HG03558 (cell line): ENCODE measurements around the gene LYZL4.

Experiments
- ATAC-seq: cut with Tn5 transposase; IDR thresholded peaks from one replicate; pipeline ENCODE4 v1.9.1; 2021; ENCODE audit warnings: moderate number of reproducible peaks; ENCODE audit not compliant: unreplicated experiment; ENCODE audit errors: extremely low read depth

Gene LYZL4

DNA sequence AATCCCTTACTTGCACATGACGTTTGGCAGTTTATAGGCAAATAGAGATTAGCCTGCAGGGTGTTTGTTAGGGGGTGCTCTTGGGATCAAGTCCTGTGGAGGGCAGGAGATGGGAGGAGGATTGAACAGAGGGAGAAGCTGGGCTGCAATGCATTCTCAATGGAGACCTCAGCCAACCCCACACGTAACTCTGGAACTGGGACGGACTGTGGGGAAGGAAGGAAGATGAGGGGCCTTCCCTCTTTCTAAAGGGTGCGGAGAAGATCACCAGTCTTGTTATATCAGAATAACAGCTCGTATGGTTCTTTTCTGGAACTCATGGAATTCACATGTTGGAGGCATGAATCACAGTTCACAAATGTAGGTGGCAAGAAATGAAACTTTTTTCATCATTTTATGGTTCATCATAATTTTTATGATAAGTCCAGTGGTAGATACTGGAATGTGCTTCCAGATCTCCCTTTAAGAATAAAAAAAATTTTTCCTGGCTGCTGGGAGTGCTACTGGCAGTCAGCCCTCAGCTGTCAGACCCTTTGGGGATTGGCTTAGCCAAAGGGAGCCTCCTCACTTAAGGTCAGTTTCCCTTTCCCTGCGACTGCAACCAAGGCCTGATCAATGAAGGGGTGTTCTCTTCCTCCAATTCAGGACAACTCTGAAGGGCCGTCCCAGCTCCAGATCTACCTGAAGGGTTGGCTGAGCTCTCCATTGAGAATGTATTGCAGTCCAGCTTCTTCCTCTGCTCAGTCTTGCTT is 20.5 kb upstream of the LYZL4 start:
- no peak for ATAC-seq

- ATAC-seq: no peak
These were observed 18.4 kb upstream of the LYZL4 start for GRCh38 chr3:42428830-42429229.

DNA sequence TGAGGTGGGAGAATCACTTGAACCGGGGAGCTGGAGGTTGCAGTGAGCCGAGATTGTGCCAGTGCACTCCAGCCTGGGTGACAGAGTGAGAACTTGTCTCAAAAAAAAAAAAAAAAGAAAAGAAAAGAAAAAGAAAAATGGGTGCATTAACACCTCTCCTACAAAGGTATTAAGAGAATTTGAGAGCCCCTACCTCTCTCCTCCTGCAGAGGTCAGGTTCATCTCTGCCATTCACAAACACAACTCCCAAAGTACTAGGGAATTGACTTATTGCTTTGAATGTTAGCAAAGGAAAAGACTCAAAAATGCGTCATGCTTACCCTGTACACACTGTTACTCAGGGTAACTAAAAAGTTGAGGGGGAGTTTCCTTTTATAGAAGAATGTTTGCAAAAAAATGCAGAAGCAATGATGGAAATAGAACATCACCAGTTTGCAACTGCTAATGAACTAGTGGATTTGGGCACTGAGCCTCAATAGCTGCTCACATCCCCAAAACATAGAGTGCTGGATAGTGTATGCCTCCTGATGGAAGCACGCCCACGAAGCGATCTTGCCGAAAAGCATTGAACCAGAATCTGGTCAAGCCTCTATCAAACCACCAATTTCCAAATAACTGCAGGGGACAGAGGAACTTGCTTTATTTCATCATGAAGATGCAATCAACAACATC is 15.5 kb upstream of the LYZL4 start:
- ATAC-seq: no peak

DNA sequence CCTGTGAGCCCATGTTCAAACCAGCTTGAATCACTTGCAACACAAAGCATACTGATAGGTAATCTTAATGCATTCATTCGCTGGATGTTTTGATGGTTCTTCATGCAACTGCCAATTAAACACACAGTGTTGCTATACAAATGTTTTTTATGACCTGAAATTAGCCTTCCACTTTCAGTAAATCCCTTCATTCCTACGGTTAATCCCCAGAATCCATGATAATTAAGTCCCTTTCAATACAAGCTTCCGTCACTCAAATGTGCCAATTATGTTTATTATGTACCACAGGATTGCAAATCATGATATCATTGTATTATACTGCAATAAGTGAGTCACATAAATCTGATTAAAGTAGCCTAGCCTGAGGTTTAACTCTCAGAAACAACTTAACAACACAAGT is 14.5 kb upstream of the LYZL4 start:
- no peak for ATAC-seq

GRCh38 chr3:42421818-42422796 is 11.7 kb upstream of the LYZL4 start:
- no peak for ATAC-seq

DNA sequence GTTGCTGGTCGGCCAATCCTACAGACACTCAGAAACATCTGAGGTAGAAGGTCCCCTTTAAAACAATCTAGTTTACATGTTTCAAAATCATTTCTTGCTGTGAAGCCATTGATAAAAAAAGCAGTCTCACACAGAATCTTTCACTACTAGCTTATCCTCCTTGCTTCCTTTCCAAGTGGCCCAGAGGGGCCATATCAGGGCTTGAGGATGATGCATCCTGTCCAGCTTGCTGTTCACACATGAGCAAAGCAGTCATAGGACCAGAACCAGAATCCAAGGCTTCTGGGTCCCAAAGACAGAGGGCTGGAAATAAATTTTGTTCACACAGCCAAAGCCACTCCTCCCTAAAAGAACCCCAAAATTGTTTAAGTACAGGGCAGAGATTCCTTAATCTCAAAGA is 9.2 kb upstream of the LYZL4 start:
- ATAC-seq: no peak

GRCh38 chr3:42412526-42413155 is 2.2 kb upstream of the LYZL4 start:
- no peak for ATAC-seq

DNA sequence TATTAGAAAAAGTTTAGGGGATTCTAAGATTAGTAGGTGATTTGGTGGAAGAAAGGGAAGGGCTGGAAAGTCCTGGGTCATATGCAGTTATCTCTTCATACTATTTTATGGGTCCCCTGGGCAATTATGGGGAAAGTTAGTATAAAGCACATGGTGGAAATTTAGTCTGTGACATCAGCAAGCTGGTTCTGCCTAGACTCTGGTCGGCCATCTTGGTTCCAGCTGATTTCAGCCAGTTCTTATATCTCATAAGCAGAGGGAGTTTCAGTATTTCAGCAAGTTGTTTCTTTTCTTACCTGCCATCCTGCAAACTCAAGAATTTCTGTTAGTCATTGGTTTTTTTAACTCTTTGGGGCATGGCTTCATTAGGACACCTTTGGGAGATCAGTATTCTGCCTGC is 1.0 kb upstream of the LYZL4 start:
- ATAC-seq: no peak

- no peak for ATAC-seq
These were observed 2.3 kb downstream of the LYZL4 start for GRCh38 chr3:42408156-42408555.

- no peak for ATAC-seq
These were observed 3.5 kb downstream of the LYZL4 start for GRCh38 chr3:42406727-42407450.

GRCh38 chr3:42405857-42406256 is 4.6 kb downstream of the LYZL4 start:
- no peak for ATAC-seq

DNA sequence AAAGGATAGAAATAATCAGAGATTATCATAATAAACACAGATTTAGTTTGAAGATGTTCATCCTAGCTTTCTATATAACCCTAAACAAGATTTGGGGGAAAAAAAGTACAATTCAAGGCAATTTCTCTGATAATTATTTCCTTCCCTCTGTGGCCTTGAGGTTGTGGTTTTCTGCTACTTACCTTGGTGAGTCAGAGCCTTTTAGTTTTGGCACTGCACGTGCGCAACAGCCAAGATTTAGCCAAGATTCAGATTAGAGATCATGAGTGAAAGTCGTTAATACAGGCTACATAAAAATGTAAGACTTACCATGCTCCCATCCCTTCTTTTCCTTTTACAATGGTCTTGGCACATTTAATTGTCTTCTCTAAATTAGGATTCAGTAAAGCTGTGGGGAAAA is 6.7 kb downstream of the LYZL4 start:
- ATAC-seq: no peak

GRCh38 chr3:42402394-42403096 is 7.9 kb downstream of the LYZL4 start:
- no peak for ATAC-seq

DNA sequence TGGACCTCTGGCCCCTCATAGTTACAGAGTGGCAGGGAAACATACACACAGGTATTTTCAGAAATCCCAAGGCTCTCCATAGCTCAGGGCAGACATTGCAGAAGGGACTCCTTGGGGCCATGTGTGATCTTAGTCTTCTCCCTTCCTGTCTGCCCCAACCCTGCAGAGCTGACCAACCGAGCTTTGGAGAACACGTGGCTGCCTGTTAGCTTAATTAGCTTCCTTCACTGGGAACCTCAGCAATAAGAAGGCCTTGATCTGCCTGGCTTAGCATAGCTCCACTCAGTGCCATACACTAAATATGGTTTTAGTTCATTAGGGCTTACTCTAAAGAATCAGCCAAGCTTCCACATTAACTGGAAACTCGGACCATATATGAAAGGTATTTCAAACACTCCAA is 12.3 kb downstream of the LYZL4 start:
- no peak for ATAC-seq

DNA sequence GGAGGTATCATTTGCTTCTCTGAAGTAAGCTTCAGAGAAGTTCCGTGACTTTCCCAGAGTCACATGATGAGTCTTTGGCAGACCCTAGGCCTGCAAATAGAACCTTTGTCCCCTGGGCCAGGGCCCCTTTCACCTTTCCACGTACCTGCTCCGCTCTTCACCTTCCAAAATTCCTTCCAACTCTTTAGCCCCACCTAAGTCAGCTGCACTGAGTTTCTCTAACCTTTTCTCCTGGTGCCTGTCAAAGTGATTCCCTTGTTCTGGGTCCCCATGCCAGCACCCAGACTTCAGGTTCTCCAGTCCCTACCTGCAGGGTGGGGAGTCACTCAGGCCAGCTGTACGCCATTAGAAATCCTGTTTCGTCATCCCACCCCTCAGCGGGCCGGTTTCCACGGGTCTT is 12.8 kb downstream of the LYZL4 start:
- ATAC-seq: no peak

DNA sequence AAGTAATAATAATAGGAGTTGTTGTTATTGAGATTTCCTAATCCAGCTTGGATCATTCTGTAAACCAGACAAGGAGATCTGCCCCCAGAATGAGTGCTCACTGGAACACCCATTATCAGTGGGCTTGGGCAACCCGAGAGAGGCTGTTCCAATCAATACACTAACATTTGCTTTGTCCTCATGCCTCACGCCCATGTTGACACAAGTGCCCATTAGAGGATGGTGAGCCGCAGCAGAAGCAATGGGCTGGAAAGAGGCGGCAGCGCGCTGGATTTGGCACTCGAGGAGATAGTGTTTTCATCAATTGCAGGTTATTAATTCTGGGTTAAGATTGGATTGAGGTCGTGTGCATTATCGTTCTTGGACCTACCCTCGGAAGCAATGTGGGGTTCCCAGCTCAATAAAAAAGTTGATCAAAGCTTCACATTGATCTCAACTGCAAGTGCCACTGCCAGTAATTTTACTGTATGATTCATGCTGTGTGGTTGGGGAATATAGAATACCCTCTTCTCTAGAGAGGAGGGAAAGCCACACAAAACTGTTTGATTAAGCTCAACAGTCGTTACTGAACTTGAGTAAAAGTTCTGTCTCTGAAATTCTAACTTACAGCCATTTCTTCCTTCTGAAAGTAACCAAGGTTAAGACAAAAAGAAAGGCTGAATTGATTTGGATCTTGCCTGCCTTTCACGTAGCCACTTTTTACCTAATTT is 15.7 kb downstream of the LYZL4 start:
- ATAC-seq: no peak

DNA sequence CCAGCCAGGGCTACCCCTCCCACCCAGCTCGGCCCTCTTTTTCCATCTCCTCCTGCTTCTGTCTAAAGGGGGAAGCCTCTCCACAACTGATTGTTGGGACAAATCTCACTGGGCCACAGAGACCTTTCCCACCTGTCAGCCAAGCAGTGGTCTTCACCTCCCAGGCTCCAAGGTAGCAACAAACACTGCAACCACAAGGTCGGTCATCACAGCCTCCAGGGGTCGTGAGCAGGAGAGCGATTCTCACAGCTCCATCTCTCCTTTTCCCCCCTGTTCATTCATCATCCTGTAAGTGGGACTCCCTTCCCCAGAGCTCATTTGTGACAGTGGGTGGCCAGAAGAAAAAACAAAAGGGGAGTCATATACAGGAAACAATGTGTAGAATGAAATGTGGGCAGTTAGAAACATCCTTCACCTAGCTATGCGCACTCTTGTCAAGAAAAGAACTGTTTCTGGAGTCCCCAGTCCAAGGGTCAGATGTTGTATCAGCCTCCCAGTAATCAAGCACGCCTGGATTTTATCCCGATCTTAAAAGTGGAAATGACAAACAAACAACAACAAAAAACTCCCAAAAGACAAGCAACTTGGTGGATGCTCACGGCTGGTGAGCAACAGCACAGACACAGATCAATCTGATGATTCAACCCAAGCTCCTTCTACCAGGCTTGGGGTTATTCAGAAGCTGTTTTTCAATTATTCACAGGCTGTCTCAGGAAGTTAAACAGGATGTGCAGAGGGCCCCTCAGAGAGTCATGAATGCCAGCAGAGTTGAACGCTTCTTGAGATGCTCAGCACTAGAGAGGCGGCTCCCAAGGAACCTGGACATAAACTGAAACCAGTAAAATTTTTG is 22.4 kb downstream of the LYZL4 start:
- no peak for ATAC-seq
